ENCODE measurements around the gene KCNG2.

Gene KCNG2

GRCh38 chr18:79947054-79947755 is 149.5 kb downstream of the KCNG2 start:
- no peak for DNase-seq

- no peak for DNase-seq
Measured at GRCh38 chr18:79947881-79948610, 150.3 kb downstream of the KCNG2 start.

- DNase-seq: no peak
Measured at GRCh38 chr18:79948719-79949411, 151.1 kb downstream of the KCNG2 start.
